ENCODE results near the gene SNRNP200.

SNRNP200 gene

DNA sequence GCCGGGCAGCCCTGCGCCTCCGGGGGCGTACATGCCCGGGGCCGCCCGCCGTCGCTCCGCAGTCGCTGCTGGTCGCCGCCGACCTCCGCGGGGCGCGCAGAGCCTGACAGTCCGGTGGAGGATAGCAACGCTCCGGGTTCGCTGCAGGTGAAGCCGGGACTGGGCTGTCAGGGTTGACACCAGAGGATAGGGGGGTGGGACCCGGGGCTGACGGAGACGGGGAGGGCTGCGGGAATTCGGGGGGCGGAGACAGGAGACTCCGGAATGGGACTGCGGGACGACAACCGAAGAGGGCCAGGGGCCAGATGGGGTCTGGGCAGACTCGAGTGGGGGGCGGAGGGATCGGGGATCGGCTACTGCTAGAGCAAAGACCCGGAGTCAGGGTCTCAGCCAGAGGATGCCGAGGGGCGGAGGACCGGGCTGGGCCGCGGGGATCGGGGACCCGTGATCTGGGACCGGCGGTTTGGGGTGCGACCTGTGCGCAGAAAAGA, 40.0 kb downstream of the SNRNP200 start:
- TF ChIP-seq, protein P1, sequence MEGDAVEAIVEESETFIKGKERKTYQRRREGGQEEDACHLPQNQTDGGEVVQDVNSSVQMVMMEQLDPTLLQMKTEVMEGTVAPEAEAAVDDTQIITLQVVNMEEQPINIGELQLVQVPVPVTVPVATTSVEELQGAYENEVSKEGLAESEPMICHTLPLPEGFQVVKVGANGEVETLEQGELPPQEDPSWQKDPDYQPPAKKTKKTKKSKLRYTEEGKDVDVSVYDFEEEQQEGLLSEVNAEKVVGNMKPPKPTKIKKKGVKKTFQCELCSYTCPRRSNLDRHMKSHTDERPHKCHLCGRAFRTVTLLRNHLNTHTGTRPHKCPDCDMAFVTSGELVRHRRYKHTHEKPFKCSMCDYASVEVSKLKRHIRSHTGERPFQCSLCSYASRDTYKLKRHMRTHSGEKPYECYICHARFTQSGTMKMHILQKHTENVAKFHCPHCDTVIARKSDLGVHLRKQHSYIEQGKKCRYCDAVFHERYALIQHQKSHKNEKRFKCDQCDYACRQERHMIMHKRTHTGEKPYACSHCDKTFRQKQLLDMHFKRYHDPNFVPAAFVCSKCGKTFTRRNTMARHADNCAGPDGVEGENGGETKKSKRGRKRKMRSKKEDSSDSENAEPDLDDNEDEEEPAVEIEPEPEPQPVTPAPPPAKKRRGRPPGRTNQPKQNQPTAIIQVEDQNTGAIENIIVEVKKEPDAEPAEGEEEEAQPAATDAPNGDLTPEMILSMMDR (IDR thresholded peaks at IDR 0.05; ENCODE audit: low read depth, low read length, missing control alignments): no peak
- peak overlapping the region; percentile 91 for H3K4me3 ChIP-seq (ENCODE audit: low read depth, low read length)
- no peak for DNase-seq (ENCODE audit: low read depth)
- in situ Hi-C loops (cut with HindIII; ENCODE audit: low sequenced_read_pairs): loop anchor here (10.0 kb wide), 1 partner anchor 131 kb away; the partner anchor contains the start of gene ASTL

DNA sequence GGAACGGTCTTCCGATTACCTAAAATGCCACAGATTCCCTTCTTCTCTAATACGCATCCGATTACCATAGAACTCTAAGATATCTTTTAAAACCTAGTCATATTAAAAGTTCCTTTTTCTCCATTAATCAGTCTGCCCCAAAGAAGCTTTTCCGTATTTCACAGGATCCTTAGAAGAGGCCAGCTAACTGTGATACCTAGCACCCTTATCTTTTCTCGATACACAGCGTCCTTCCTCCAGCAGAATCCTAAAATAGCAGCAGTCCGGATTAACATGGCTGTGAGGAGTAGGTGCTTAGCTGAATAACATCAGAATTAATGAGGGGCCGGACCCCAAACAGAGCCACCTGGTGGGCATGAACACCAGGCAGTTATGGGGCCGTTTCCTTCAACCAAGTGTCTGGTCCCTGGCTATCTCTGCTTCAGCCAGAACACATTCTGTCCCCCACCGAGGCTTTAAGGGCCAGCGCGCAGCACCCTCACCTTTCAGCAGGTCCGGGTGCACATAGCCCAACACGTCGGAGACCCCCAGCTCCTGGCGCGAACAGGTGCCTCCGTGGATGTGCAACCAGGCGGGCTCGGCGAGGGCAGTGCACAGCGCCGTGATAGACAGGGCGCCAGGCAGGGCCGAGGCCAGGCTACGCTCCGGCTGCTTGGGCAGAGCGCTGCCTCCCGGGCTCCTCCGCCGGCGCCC, 40.5 kb downstream of the SNRNP200 start:
- no peak for DNase-seq (ENCODE audit: low read depth)
- peak overlapping the region; percentile 91 for H3K4me3 ChIP-seq (ENCODE audit: low read depth, low read length)
- in situ Hi-C loops (cut with HindIII; ENCODE audit: low sequenced_read_pairs): loop anchor here (10.0 kb wide), 1 partner anchor 130 kb away; the partner anchor contains the start of gene ASTL
- TF ChIP-seq, protein P1 (IDR thresholded peaks at IDR 0.05; ENCODE audit: low read depth, low read length, missing control alignments): peak; percentile 68

DNA sequence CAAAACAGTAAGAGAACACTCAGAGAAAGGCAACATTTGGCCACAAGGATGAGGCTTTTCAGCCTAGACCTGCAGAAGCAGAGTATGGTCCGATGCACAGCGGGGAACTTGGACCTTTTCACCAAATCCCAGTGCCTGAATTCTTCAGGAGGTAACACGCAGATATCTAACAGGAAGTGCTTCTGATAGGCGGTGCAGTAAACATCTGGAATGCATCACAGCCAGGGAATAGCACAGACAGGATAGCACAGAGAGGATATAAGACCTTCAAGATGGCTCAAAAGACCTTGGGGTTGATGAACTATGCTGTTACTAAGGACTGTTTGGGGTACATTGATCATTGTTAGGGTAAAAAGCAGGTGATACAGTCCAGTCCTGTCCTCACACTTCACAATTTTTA, 41.3 kb downstream of the SNRNP200 start:
- no peak for DNase-seq (ENCODE audit: low read depth)
- TF ChIP-seq, protein P1 (IDR thresholded peaks at IDR 0.05; ENCODE audit: low read depth, low read length, missing control alignments): no peak
- H3K4me3 ChIP-seq (ENCODE audit: low read depth, low read length): peak overlapping the region; percentile 91
- in situ Hi-C loops (cut with HindIII; ENCODE audit: low sequenced_read_pairs): loop anchor here (10.0 kb wide), 1 partner anchor 129 kb away; the partner anchor contains the start of gene ASTL

- TF ChIP-seq, protein P1 (IDR thresholded peaks at IDR 0.05; ENCODE audit: low read depth, low read length, missing control alignments): no peak
- in situ Hi-C loops (cut with HindIII; ENCODE audit: low sequenced_read_pairs): loop anchor here (10.0 kb wide), 1 partner anchor 128 kb away; the partner anchor contains the start of gene ASTL
- DNase-seq (ENCODE audit: low read depth): no peak
- H3K4me3 ChIP-seq (ENCODE audit: low read depth, low read length): no peak overlapping the region
These were observed 43.0 kb downstream of the SNRNP200 start for GRCh38 chr2:96262306-96262705.

DNA sequence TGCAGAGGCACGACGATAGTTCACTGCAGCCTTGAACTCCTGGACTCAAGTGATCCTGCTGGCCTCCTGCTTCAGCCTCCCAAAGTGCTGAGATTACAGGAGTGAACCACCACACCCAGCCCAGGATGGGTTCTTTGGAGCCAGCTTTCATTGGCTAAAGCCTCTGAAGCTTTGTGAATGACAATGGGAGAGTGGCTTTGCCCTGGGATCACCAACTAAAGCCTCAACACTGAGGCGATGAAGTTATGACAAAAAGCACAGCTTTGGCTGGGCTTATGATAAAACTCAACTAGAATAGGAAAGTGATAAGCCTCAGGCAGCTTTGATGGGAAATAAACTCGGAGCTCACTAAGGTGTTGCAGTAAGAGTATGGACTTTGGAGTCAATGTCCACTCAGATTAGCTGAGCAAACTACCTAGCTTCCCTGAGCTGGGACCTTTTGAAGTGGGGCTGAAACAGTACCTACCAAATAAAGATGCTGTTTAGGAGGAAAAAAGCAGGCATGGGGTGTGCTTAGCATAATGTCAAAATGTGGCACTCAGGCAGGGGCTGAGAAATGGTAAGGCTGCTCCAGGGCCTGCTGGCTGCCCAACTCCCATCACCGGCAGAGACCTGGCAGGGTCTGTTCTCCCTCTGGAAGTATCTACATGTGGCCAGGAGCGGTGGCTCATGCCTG, 43.9 kb downstream of the SNRNP200 start:
- DNase-seq (ENCODE audit: low read depth): no peak
- H3K4me3 ChIP-seq (ENCODE audit: low read depth, low read length): no peak overlapping the region
- TF ChIP-seq, protein P1 (IDR thresholded peaks at IDR 0.05; ENCODE audit: low read depth, low read length, missing control alignments): no peak
- in situ Hi-C loops (cut with HindIII; ENCODE audit: low sequenced_read_pairs): loop anchor here (10.0 kb wide), 1 partner anchor 127 kb away; the partner anchor contains the start of gene ASTL

DNA sequence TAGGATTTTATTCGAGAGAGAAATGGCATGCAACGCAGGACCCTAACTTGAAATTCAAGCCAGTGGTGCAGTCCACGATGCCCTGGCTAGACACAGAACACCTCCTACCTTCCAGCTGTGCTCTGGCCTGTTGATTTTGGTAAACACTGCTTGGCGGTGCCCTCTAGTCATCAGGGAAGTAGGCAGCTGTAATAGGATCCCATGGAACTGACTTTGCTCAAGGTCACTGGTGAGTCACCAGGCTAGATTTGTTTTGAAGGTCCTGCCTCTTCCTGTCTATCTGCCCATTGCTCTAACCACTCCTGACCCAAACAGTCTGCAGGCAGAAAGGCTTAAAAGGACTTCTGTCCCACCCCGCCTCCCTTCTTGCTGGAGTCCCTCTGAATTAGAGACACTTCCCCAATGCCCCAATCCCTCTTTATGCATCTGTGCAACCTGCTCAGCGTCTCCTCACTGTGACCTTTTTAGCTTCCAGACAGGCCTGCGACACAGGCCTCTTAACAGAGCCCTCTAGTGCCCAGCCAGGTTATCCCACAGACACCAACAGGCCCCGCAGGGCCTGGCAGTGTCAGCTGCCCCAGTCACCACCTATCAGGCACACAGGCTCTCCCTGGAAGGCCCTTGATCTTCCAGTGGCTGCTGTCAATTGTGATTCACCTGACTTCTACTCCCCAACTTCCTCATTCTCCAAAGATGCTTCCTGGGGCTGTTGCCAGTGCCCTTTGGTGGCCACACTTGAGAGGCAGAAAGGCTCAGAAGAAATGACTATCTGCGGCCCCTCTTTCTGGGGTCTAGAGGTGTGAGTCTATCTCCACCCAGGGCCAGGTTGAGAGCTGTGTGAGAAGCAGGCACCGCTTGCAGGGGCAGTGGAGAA, 44.7 kb downstream of the SNRNP200 start:
- H3K4me3 ChIP-seq (ENCODE audit: low read depth, low read length): no peak overlapping the region
- in situ Hi-C loops (cut with HindIII; ENCODE audit: low sequenced_read_pairs): loop anchor here (10.0 kb wide), 1 partner anchor 126 kb away; the partner anchor contains the start of gene ASTL
- TF ChIP-seq, protein P1 (IDR thresholded peaks at IDR 0.05; ENCODE audit: low read depth, low read length, missing control alignments): peak; percentile 51
- no peak for DNase-seq (ENCODE audit: low read depth)

Data from astrocyte of the cerebellum (primary cell).